AG09319 (cell line): ENCODE results near the gene ACVRL1.

Experiments used
- DNase-seq: peaks from one replicate; pipeline ENCODE4 v3.0.0-alpha.2; 2010; ENCODE audit warnings: low read depth; ENCODE audit errors: extremely low read depth
- CTCF ChIP-seq: IDR thresholded peaks from 2 replicates; pipeline ENCODE4 v1.5.1; 2011; ENCODE audit warnings: low read depth, mild to moderate bottlenecking, inconsistent platforms, low read length, moderate library complexity

ACVRL1 gene

GRCh38 chr12:51961834-51962233 lies 54.5 kb downstream of the ACVRL1 start:
- no peak for TF ChIP-seq CTCF
- DNase-seq: no peak

- no peak for DNase-seq
- no peak for TF ChIP-seq CTCF
These were observed 55.4 kb downstream of the ACVRL1 start for GRCh38 chr12:51962737-51963136.

- DNase-seq: no peak
These were observed 56.2 kb downstream of the ACVRL1 start for GRCh38 chr12:51963477-51963876.

GRCh38 chr12:51969643-51970042 lies 62.3 kb downstream of the ACVRL1 start:
- no peak for TF ChIP-seq CTCF
- no peak for DNase-seq

More at GRCh38 chr12:51963477-51963876, 56.2 kb downstream of the ACVRL1 start:
- TF ChIP-seq CTCF: no peak

- TF ChIP-seq CTCF: peak; percentile 21
- DNase-seq: no peak
These were observed 63.8 kb downstream of the ACVRL1 start for GRCh38 chr12:51970904-51971646.

- no peak for TF ChIP-seq CTCF
- no peak for DNase-seq
These were observed 64.5 kb downstream of the ACVRL1 start for GRCh38 chr12:51971679-51972421.

GRCh38 chr12:51972422-51972812 lies 65.1 kb downstream of the ACVRL1 start:
- no peak for TF ChIP-seq CTCF
- no peak for DNase-seq
